ENCODE measurements around the gene SLC44A1.

Gene SLC44A1

DNA sequence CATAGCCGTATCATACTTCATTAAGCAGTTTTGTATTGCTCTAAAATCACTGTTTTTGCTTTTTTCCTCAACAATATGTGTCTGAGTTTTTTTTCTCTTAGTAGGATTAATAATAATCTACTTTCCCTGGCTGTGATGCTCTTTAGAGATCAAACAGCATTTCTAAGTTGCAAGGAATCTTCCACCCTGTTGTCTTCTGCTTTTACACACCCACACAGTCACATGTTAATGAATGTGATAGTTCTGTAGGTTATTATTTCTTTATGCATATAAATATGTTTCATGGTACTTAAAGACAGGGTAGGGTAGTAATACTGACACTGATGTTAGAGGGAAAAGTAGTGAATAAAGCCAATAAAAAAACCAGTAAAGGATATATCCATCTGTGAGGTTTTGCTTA is 29.3 kb downstream of the SLC44A1 start:
- DNase-seq (ENCODE audit: low read depth), result no peak

DNA sequence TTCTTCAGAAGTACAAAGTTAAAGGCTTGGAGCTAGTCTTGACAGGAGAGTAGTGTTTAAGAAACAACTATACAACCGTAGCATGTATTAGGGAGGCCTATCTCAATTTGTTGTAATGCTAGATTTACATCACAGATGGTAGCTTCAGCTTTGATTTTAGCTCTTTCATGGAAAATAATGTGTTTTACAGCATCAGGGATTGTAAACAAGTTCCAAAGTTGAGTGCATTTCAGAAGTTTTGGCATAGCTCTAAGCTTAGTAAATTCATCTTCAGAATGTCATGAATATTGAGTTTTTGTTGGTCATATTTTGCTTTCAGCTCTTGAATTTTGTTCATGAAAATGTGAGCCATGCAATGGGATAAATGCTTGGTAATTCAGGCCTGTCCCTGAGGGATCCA is 30.7 kb downstream of the SLC44A1 start:
- DNase-seq (ENCODE audit: low read depth), result no peak

DNA sequence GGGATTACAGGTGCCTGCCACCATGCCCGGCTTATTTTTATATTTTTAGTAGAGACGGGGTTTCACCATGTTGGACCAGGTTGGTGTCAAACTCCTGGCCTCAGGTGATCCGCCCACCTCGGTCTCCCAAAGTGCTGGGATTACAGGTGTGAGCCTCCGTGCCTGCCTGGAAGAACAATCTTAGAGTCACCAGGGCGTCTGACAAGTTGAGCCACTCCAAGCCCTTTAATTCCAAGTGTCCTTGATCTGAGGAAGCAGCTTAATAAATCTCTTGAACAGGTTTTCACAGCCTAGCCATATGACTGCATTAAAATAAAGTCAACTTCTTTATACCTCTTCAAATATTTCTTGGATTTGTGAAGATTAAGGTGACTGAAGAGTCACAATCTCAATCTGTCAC is 31.5 kb downstream of the SLC44A1 start:
- DNase-seq (ENCODE audit: low read depth), result no peak

DNA sequence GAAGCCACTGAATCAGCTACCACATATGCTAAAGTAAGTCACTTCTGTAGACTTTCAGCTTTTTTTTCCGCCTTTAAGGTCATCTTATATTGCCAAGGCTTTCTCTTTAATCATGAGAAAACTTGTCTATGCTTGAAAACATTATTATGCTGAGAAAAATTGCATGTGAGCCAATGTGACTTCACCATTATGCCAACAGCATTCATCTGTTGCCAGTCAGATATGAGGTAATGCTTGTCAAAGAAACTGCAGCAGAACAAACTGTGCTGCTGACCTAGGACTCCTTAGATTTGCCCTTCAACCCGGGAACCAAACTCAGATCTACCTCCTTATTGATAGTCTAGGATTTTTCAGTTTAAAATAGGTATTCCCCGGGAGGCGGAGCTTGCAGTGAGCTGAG is 34.3 kb downstream of the SLC44A1 start:
- no peak for DNase-seq (ENCODE audit: low read depth)

DNA sequence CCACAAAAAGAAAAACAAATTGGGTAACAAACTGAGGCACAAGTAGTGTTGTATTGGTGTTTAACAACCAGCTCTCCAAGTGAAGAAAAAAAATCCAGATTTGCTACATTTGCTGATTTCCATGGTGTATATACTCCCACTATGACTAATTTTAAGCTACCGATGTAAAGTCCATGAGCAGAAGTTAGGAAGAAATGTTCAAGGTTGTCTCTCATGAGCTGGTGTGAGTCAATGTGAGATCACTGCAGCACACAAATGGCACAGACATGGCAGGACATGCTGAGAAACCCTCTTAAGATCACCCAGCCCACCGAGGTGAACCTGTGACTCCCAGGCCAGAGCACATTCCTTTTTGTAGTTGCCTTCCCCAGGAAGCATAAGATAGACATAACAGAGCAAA is 36.2 kb downstream of the SLC44A1 start:
- DNase-seq (ENCODE audit: low read depth), result no peak

DNA sequence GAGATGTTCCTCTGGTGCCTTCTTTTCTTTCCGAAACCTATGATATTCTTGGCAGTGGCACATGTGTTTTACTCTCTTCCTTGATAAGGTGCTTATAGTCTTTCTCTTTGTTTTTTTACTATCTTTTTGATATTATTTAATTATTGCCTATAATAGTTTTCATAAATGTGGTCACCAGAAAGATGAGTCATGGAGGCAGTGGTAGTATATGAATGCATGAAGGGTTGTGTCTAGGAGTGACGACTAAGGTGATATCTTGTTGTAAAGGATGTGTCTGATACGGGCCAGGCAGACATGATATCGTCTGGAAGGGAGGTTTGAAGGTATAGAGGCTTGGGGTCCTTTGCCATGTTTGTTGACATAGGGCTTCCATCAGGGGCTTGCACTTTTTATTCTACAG is 36.8 kb downstream of the SLC44A1 start:
- no peak for DNase-seq (ENCODE audit: low read depth)

DNA sequence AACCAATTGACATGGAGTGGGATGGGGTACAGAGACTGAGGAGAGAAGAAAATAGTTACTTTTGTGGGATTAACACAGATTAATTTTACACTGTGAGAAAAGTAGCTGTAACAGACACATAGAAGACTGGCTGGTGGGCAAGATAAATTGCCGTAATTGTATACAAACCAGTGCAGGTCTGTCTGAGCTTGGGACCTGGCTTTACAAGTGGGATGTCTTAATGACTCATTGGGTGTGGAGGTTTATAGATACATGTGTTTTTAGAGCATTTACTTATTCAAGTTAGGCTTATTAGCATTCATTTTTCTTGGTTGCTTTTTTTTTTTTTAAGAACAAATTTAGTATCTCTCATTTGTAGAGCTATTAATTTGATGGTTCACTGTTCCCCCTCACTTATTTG is 37.5 kb downstream of the SLC44A1 start:
- DNase-seq (ENCODE audit: low read depth), result no peak

DNA sequence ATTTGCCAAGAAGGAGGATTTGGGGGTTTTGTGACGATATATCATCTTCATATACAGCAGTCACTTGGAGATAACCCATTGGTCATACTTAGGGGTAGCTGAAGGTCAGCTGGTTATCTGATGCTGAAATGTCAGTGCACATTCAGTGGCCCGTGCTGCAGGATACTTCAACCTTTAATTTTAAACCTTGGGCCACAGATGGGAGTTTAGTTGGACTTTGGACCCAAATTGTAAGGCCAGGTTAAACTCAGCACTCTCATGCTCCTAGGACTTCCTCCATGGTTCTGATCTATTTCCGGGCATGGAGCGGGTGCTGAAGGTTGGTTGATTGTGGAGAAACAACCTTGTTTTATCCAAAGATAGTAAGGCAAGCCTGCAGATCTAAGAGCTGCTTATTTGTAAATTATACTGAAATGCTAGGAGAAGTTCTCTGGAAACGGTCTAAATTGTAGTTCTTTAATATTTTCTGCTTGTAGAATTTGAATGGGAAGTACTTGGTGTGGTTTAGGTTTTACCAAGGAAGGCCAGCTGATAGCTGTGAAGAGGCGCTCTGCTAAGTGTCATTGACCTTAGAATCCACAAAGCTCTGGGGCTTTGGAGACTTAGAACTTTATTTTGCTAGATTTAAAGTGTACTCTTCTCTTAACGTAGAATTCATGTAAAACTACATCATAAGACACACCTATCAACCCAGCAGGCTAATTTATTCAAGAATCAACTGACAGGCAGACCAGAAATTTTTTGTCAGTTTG is 38.6 kb downstream of the SLC44A1 start:
- no peak for DNase-seq (ENCODE audit: low read depth)

DNA sequence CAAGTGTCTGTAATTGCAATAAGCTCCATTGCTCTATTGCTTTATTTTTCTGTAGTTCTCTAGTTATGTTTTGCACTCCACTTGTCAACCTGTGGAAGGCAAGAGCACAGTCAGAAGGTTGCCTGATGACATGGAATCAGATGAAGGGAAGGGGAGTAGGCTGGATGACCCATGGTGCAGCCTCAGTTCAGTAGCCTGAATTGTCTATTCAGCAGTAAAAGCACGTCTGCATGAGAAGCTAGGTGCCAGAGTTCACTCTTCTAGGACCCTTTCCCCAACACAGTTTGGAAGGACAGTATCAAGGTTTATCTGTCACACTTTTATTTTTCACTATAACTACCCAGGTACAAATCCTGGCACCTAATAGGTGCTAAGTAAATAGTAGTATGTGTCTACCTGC is 39.3 kb downstream of the SLC44A1 start:
- DNase-seq (ENCODE audit: low read depth), result no peak

DNA sequence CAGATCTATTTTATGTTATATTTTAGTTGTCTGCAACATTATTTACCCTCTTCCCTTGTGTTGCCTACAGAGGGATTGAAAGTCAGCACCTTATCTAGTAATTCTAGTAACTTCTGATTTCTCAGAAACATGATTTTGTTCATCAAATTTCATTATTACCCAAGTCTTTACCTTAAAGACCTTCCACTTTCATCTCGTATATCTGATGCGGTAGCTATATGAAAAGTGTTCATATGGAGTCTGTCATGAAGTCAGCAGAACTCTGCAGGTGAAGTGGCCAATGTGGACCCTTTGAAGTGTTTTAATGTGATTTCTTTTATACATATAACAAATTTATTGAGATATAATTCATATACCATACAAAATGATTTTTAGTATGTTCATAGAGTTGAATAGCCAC is 40.0 kb downstream of the SLC44A1 start:
- DNase-seq (ENCODE audit: low read depth), result no peak

DNA sequence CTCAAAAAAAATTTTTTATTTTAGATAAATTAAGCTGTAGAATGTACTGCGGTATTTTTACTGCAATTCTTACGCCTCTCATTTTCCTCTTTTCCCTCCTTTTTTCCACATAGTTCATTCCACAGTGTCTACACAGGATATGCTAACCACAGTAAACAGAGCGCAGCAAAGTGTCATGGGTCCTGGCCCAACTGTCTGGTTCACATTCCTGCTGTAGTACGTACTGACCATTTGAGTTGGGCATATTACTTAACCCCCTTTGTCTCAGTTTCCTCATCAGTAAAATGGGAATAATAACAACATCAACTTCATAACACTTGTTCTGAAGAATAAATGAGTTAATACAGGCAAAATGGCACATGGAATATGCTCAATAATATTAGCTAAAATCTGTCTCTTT is 41.6 kb downstream of the SLC44A1 start:
- no peak for DNase-seq (ENCODE audit: low read depth)

DNA sequence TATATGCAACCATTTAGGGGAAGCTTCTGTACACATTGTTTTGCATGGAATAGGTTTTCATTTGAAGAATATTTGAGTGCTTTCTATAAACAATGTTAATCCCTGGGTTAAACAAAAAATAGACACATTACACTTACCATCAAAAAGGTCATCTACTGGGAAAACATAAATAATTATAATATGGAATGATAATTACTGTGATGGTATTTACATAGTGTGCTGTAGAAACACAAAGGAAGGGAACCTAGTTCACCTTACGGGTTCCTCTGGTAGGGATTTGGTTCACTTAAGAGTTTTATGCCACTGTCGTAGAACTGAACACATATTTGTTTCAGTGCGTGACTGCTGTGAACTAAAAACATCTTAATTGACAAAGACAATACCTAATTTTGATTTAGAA is 44.9 kb downstream of the SLC44A1 start:
- DNase-seq (ENCODE audit: low read depth), result no peak

DNA sequence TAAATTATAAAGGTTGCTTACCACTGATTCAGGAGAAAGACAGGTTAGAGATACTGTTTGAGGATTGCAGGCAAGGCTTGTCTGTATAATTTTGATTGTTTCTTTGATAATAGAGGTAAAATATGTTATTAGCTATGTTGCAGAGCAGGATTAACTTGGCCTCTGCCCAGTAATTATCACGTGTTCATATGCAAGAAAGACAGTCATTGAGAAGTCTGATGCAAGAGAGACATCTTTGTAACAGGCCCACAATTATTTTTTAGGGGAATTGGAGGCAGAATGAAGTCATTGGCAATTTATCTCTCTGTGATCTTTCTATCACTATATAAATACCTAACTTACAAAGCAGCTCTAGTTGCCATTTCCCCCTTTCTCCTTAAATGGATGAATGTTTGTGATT is 46.0 kb downstream of the SLC44A1 start:
- no peak for DNase-seq (ENCODE audit: low read depth)

DNA sequence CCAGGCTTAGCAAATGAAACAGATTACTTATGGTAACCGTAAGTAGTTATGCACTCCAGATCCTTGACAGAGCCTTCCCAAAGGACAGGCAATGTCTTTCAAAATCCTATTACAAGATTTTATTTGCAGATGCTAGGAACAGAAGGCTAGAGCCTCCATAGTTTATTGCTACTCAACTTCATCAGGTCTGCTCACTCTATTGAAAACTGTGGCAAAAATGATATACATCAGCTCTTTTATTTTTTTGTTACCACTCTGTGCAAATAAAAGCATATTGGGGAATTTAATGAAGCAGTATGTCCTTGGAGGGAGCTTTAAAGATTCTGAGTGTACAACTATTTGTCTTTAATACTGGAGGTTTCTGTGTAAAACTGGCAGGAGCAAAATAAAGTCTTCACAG is 46.5 kb downstream of the SLC44A1 start:
- no peak for DNase-seq (ENCODE audit: low read depth)

DNA sequence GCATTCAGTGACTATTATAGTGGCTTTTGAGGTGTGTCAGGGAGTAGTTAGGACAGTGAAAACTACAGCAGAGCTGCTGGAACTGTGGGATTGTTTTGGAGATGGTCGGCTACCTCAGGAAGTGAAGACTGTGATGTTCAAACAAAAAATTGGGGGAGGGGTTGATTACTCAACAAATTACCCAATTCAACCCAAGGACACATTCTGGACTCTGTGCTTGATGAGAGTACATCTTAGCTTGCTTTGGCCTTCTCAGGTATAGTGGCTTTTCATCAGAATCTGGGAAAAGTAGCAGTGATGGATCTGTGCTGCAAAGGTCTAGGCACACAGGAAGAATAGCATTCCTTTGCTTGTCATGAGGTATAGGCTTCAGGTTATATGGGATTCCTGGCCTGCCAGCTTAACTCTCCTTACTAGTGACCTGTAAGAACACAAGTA is 47.0 kb downstream of the SLC44A1 start:
- DNase-seq (ENCODE audit: low read depth), result no peak

DNA sequence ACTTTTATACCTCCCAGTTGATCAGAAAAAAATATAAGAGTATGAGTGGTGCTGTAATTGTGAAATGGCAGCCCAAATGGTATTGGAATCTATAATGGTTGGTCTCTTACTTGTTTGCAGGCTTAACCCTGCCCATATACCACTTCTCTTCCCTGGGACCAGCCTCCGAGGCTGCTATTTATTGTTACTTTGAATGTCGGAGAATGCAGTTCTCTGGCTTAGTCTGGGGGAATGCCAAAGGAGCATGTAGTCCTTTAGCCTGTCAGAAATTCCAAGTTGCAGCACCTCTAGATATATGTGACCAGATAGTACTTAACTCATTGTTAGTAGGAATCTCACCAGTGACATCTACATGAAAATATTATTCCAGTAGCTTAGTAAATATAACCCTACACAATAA is 47.5 kb downstream of the SLC44A1 start:
- DNase-seq (ENCODE audit: low read depth), result no peak

DNA sequence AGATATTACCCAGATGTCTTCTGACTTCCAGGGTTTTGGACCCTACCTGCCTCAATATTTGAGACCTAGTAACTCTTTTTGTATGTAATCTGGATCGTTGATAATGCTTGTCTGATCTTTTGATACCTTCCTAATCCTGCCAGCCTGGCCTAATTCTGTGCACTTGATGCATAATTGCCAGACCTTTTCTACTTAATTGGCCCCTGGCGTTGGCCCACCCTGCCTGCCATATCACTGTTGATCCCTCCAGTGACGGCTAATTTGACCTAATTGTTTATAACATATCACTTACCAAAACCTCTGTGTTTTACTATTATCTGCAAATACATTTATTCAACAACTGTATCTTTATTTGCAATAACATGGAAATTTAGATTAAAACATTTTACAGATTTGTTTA is 49.0 kb downstream of the SLC44A1 start:
- DNase-seq (ENCODE audit: low read depth), result no peak

DNA sequence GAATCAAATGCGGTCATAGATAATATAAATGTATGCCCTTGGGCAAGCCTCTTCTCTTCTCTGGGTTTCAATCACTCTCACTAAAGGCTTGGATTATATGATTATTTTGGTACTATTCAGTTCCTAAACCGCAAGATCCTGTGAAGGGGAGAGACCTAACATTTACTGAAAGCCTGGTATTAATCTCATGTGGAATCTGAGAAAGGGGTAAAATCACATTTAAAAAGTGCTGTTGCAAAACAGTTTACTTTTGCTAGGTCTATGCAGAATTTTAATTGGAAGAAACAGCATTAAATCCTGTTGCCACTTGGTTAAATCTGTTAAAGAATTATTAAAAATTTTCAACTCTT is 50.7 kb downstream of the SLC44A1 start:
- no peak for DNase-seq (ENCODE audit: low read depth)

DNA sequence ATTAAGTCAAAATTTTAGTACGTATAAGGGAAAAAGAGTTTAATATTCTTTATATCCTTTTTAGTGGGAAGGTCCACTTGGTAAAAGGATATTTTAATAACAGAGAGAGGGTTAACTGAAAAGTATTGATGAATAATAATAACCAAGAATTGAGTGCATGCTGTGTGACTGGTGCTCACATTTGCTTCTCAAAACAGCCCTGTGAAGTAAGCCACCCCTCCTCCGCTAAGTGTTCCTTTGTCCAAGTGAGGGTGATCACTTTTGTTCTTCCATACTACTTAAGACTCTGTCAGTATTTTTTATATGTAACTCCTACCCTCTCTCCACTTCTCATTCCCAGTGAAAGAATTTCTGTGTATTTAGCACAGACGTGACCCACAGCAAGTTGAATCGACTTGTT is 51.5 kb downstream of the SLC44A1 start:
- DNase-seq (ENCODE audit: low read depth), result no peak

DNA sequence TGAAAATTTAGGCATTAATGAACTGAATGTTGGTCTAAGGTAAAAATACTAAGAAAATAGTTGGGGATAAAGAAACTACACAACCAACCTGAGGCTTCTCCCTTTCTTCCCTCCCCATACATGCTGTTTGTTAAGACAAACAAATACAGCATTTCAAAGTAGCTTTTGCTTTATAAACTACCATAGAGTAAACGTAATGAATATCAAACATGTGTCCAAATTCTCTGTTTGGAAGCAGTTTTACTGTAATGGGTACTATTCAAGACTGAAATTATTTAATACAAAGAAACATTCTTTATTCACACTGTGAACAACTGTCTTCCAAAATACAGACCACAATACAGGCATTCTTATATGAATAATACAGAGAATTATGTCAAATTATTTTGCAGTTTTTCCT is 52.0 kb downstream of the SLC44A1 start:
- DNase-seq (ENCODE audit: low read depth), result no peak

DNA sequence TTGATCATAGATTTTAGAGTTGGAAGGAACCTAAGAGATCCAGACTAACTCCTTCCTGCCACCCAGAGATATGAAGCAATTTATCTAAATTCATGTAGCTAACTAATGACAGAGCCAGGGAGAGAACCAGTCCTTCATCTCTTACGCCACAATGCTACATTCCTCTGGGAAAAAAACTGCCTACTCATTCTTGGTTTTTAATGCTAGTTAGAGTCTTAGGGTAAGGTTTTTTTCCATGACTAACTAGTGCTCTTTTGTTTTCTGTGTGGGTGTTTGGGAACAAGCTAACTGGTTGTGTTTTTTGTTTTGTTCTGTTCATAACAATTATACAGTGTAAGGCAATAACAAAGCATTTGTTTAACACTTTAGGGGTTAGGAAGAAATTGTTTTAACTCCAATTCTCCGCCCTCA is 52.4 kb downstream of the SLC44A1 start:
- DNase-seq (ENCODE audit: low read depth), result no peak

DNA sequence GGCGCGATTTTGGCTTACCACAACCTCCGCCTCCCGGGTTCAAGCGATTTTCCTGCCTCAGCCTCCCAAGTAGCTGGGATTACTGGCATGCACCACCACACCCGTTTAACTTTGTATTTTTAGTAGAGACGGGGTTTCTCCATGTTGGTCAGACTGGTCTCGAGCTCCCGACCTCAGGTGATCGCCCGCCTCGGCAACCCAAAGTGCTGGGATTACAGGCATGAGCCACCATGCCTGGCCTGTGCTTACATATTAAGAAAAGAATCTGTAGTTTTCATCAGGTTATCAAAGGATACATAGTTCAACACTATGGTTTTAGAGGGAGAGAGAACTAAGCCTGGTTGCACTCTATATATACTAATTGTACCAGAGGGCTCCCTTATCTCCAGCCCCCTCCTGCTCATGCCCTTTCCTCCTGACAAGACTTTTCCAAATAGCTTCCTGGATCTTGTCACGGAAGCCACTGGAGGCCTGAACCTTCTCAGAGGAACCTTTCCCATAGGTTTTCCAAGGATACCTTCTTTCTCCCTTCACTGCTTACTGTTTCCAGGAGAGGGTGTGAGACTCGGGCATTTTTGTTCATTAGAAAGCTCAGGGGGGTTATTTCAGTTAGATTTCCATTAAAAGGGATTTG is 53.1 kb downstream of the SLC44A1 start:
- DNase-seq (ENCODE audit: low read depth), result no peak

DNA sequence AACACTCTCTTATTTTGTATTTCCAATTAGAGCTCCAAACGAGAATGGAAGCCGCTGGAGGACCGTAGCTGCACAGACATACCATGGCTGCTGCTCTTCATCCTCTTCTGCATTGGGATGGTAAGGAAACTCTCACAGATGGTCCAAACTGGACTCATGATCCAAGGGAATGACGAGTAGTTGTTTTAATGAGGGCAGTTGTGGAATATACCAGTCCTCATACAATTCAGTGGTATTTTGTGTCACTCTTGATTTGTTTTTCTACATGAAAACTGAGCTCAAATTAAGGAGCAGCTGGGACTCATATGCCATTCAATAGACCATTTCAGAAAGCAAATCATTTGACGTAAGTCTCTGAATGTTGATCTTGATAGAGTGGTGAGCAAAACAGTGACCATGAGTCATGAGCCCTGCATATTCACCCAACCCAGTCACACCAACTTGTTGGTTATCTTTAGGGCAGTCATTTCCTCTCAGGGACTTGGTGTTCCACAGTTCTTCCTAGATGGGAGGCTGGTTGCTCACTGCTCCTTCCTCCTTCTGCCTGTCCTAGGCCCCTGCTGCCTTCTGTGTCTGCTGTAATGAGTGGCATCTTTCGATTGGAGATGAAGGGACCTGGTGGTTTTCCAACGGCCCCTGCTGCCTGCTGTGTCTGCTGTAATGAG is 54.9 kb downstream of the SLC44A1 start:
- DNase-seq (ENCODE audit: low read depth), result no peak

DNA sequence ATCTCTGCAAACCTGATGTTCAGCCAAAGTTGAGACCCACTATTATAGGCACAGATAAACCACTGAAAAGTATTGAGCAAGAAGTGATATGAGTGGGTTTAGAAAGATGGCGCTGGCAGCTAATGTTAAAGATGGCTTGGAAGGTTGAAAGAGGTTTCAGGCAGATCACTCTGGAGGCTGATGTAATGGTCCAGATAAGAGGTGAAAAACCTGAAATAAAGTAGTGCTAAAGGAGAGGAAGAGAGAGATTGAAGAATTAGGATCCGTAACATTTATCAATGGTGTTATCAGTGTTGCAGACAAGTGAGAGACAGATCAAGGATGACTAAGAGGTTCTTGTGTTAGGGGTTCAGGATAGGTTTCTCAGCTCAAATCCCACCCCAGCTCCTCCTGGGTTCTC is 58.3 kb downstream of the SLC44A1 start:
- no peak for DNase-seq (ENCODE audit: low read depth)
